Measurements from ENCODE around the gene SYAP1.
A peak's percentile ranks its signal among the peaks of the same experiment; 100 is the strongest.
"Not testable (repeated sequence)": the region's sequence is repeated elsewhere in the genome, so short reads cannot be mapped to it uniquely, and the experiment has no call there.

Gene SYAP1, protein sequence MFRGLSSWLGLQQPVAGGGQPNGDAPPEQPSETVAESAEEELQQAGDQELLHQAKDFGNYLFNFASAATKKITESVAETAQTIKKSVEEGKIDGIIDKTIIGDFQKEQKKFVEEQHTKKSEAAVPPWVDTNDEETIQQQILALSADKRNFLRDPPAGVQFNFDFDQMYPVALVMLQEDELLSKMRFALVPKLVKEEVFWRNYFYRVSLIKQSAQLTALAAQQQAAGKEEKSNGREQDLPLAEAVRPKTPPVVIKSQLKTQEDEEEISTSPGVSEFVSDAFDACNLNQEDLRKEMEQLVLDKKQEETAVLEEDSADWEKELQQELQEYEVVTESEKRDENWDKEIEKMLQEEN

DNA sequence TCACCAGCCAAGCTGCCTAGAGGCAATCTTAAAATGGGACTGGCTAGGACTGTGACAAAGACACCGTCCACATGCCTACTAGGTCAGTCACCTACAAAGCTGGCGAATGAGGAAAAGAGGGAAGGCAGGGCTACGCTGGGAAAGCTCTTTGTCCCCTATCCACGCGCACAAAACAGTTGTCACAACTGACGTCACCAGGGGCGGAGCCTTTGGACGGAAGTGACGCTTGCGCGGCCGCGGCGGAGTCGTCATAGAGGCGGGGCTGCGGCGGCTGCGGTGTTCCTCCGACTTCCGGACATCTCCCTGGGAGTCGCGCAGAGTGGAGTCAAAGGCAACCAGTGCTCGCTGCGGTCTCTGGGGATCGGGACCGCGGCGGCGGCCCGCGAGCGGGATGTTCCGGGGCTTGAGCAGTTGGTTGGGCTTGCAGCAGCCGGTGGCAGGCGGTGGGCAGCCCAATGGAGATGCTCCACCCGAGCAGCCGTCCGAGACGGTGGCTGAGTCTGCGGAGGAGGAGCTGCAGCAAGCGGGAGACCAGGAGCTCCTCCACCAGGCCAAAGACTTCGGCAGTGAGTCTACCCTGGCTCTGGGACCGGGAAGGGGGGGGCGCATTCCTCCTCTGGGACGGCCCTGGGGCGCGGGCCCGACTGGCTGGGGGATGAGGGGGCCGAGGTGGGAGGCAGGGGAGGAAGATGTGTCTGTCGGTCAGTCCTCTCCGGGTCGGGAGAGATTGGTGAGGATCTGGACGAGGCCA is at the start of gene SYAP1:
TSS of gene SYAP1 (plus strand) at position 279 of the 751 bp plus-strand sequence. CDS start at position 392, 113 bp downstream.
- DNase-seq = peak; percentile 85

DNA sequence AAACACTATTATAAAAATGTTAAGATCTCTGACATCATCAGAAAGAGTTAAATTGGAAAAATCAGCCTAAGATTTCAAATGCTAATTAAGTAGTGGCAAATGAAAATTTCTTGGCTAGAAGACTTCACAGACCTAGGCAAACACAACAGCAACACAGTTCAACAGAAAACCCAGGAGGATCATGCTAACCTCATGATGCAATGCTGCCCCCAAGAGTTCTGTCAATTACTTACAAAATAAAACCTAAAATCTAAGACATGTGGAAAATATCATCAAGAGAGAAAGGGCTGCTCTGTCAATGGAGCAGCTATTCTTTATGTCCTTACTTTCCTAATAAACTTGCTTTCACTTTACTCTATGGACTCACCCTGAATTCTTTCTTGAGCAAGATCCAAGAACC is 48.4 kb upstream of the SYAP1 start:
- DNase-seq = no peak

DNA sequence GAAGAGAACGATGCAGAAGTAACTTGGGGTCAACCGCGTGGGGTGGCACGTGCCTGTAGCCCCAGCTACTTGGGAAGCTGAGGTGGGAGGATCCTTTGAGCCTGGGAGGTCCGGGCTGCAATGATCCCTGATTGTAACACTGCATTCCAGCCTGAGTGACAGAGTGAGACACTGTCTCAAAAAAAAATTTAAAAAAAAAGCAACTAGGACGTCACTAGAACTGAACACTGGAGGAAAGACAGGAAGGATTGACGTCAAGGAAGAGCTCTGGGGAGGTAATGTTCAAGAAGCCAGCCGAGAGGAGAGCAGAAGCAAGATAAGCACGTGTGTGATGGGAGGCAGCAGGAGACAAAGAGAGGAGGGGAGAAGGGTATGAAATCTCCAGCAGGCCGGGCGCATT is 40.7 kb upstream of the SYAP1 start:
- no peak for DNase-seq

DNA sequence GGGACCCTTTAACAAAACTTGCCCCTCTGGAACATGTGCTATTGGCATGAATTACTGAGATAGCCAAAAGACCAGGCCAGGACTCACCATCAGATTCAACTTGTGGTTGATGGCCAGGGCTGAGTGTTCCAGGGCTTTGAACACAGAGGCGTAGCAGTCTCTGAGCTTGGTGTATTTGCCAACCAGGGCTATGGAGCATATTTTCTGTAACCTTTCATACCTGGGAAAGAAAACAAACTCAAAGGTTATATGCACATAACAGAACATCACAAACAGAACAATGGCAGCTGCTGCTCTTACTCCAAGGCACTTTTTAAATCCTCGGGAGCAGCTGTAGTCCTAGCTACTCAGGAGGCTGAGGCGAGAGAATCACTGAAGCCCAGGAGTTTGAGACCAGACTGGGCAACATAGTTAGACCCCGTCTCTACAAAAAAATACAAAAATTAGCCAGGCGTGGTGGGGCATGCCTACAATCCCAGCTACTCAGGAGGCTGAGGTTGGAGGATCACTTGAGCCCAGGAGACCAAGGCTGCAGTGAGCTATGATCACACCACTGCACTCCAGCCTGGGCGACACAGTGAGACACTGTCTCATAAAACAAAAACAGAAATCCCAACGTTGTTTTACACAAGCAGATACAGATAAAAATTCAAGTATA is 36.3 kb upstream of the SYAP1 start:
- DNase-seq = no peak

DNA sequence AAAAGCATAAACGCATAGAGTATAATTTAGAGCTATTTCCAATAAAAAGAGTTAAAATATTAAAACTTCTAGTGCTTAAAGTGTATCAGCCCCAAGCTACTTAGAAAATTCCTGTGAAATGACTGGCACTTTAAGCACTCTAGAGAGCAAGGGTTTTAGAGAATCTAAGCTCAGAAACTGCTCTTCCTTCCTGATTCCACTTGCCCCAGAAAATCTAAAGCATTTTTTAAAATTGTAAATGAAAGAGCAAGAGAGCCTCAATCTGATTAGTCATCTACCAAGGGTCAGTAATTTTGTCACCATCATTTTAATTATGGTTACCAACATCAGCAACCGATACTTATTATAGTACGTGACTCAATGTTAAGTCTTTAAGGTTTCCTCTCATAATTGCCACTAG is 31.9 kb upstream of the SYAP1 start:
- DNase-seq = no peak

DNA sequence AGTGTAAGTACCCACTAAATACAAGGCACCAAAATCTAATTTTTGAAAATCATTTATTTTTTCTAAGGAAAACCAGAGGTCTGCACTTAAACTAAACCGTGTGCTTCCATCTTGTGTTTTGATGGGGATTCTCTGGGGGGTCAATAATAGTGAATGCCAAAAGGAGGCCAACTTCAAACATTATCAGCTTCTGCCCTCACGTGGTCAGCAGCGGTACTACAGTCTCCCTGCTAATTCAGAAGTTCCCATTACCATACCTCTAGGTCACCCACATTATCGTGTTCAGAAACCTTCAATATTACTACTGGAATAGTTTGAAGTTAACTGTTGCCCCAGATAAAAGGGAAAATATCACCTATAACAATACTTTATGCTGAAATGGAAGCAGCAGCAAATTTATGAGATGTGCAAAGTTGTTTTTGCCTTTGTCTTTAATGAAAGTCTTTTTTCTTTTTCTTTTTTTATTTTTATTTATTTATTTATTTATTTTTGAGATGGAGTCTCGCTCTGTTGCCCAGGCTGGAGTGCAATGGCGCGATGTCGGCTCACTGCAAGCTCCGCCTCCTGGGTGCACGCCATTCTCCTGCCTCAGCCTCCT is 24.2 kb upstream of the SYAP1 start:
- no peak for DNase-seq

DNA sequence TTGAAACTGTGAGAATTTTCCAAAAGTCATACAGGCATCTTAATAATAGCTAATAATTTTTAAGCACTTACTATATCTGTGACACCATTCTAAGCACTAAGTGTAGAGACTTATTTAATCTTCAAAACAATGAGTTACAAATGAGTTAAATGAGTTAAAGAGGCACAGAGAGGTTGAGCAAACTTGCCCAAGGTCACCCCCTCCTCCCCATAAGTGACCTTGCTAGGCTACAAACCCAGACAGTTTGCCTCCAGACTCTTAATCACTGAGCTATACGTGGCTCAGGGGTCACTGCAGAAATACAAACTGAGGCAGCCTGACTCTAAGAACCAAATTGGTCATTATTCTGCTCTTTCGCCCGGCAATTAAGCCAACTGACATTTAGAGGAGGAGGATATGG is 22.5 kb upstream of the SYAP1 start:
- DNase-seq = no peak

DNA sequence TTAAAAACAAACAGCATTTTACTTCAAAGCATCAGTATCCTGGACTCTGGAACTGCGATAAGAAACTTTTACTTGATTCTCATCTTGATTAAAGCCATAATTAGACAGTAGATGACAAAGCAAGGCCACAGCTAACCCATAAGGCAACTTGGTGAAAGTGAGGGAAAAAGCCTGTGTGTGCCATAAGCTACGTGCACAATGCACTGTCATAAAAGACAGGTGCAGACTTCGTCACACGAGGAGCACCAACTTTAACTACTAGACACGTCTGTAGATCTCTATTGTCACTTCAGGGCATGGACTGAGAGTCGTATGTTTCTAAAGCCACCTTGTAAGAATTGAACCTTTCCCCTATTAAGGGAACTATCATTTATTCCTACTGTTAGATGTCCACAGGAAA is 20.0 kb upstream of the SYAP1 start:
- no peak for DNase-seq

DNA sequence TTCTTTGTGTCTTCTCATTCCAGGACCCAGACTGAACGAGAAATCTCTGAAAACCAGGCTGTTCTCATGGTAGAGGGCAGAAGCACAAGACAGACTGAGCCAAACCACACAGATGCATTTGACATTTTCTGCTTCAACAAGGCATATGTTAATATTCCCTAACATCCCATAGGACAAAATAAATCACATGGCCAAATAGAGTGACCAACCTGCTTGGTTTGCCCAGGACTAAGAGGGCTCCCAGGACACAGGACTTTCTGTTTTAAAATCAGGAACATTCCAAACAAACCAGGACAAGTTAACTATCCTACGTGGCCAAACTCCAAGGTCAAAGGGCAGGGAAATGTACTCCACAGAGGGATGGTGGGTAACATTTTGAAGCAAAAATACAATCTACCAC is 18.7 kb upstream of the SYAP1 start:
- DNase-seq = no peak

DNA sequence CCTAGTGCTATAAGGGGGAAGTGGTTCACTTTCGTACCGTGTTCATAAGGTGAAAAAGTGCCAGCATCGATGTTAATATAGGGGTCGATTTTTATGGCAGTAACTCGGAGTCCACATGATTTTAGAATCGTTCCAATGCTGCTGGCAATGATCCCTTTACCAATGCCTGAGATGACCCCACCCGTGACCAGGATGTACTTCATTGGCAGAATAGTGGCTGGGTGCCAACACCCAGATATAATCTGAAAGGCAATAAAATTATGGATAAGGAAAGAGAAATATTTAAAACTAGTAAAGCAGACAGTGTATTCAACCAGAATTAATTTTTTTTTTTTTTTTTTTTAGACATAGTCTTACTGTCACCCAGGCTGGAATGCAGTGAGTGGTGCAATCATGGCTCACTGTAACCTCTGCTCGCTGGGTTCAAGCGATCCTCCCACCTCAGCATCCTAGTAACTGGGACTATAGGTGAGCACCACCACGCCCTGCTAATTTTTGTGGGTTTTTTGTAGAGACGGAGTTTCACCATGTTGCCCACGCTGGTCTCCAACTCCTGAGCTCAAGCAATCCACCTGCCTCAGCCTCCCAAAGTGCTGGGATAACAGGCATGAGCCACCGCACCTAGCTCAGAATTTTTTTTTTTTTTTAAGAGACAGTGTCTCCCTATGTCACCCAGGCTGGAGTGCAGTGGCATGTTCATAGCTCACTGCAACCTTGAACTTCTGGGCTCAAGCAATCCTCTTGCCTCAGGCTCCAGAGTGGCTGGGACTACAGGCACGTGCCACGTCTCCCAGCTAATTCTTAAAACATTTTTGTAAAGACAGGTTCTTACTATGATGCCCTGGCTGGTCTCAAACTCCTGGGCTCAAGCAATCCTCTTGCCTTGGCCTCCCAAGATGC is 16.5 kb upstream of the SYAP1 start:
- no peak for DNase-seq

DNA sequence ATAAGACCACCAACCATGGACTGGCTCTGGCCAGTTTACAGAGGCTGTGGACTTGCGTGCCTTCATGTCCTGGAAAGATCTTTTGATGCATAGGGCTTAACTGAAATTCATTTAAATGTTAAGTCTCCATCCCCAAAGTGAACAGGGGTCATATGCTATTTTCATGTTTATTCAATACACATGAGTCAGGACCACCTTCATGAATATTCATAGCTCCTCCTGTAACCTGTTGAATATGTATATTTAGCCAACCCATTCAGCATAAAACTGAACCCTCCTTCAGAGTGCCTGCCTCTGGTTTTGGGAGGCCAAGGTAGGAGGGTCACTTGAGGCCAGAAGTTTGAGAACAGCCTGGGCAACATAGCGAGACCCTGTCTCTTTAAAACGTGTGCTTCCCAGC is 14.0 kb upstream of the SYAP1 start:
- no peak for DNase-seq

DNA sequence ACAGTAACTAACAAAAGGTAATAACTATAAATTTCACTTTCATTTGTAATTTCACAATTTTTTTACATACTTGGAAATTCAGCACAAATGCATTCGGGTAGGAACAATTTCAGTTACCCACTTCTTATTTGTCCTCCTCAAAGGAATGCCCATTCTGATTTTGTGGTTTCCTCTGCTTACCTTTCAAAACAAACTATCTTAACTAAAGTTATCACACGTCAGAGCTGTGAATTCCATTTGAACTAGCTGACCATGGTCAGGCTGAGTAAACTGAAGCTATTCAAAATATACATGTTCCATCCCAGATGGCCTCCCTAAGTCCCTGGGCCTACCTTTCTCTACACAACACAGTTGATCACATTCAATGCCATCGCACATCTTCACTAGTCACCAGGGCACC is 11.4 kb upstream of the SYAP1 start:
- DNase-seq = no peak

DNA sequence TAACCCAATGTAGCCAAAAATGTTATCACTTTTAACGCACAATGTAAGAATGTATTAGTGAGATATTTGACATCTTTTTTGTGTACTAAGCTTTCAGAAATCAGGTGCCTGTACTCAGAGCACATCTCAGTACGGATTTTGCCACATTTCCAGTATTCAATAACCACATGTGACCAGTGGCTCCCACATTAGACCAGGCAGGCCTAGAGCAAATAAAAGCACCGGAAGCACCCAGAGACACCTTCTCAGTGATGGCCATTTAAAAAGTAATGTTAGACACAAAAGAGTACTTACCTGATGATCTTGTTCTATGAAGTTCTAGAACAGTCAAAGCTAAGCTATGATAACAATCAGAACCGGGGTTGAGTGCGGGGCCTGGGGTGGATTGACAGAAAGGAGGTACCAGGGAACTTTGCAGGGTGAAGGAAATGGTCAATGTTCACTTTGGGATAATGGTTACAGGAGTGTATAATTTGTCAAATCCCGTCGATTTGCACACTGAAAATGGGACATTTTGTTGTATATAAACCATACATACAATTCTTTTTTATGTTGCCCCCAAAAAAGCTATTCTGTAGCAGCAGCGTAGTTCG is 8.1 kb upstream of the SYAP1 start:
- DNase-seq = no peak

DNA sequence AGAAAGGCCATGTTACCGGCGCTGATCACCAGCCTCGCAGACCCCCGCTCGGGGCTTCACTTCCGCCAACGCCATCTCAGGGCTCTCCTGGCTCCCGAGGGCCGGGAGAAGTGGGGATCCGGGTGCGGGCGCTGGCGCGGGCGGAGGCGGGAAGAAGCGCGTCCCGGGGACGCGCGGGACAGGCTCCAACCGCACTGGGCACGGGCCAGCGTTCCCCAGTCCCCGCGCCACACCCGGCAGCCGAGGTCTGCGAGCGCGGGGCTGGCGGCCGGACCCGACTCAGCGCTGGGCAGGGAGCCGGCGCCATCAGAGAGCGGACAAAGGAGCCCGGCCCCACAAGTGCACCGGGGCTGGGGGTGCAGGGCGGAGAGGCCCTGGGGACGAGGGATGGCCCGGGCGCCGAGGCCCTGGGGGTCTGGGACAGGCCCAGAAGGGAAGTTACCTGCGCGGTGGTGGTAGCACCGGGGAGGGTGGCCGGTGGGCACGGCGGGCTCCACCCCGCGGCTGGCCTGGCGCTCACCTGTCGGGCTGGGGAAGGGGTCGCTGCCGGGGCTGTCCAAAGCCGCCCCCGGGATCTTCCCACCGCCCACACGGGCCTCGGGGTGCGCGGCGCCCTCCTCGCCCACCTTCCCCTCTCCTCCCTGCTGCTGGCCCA is 7.4 kb upstream of the SYAP1 start:
- no peak for DNase-seq

DNA sequence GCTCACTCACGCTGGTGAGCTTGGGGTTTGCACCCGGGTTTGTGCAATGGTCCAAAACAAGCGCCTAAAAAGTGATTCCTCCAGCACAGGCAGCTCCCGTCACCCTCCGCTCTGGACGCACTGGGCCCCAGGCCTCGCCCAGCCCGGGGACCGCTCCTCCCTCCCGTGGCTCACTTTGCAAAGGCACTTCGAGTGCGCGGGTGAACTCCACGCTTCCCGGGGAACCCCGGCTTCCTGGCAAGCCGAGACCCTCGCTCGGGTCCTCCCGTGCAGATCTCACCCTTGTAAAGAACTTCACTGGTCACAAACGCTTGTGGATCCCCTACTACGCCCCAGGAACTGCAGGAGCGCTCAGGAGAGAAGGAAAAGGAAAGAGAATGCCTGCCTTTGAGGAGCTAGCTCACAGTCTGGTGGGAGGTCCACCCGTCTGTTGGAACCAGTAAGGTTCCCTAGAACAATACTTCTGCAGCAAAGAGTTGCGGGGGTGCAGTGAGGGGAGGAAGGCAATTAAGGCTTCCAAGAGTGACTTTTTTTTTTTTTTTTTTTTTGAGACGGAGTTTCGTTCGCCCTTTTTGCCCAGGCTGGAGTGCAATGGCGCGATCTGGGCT is 6.8 kb upstream of the SYAP1 start, which contains the start of gene CTPS2:
TSS of gene CTPS2 (minus strand) at position 122 of the 608 bp plus-strand sequence. CDS start 9,767 bp downstream, outside the sequence.
- peak; percentile 22 for DNase-seq

DNA sequence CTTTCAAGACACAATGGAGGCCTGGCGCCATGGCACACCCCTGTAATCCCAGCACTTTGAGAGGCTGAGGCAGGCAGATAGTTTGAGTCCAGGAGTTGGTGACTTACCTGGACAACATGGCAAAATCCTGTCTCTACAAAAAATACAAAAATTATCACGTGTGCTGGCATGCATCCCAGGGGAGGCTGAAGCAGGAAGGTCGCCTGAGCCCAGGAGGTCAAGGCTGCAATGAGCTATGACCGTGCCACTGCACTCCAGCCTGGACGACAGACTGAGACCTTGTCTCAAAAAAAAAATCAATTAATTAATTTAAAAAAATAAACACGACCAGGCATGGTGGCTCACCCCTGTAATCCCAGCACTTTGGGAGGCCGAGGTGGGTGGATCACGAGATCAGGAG is 4.9 kb upstream of the SYAP1 start:
- no peak for DNase-seq

DNA sequence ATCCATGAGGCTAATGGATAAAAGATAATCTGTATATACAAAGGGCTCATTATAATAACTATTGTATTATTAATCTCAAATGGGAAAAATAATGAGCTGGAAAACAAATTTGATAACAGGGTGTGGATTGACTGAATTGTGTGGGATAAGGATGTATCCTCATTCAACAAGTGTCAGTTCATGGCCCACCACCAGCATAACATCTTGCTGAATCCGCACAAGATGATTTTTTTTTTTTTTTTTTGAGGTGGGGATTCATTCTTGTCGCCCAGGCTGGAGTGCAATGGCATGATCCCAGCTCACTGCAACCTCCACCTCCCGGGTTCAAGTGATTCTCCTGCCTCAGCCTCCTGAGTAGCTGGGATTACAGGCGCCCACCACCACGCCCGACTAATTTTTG is 3.8 kb upstream of the SYAP1 start:
- DNase-seq = not testable (repeated sequence)

DNA sequence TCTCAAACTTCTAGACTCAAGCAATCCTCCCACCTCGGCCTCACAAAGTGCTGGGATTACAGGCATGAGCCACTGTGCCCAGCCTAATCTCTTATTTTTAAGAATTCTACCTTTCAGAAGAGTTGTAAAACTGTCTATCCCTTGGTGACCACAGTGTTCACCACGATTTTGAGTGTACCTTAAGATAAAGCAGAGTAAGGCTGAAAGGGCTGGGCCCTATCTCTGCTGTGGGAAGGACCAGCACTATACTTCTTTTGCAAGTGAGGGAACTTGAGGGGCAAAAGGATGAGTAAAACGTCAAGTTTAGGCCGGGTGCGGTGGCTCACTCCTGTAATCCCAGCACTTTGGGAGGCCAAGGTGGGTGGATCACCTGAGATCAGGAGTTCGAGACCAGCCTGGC is 3.0 kb upstream of the SYAP1 start:
- DNase-seq = not testable (repeated sequence)

DNA sequence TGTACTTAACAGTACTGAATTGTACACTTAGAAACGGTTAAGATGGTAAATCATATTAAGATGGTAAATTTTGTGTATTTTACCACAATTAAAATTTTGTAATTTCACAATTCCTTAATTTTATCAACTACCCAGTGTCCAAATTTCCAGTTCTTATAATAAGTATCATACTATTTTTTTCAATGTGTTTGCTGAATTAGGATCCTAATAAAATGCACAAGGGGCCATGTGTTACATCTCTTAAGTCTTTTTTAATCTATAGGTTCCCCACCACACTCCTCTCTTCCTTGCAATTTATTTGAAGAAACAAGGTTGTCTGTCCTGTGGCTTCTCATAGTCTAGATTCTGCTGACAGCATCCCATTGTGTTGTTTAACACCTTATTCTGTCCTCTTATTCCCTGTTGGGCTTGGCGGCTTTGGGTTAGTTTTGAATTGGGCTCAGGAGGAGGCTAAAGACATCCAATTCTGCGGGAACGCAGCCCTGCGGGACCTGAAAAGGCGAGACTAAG is 533 bp upstream of the SYAP1 start:
- no peak for DNase-seq

DNA sequence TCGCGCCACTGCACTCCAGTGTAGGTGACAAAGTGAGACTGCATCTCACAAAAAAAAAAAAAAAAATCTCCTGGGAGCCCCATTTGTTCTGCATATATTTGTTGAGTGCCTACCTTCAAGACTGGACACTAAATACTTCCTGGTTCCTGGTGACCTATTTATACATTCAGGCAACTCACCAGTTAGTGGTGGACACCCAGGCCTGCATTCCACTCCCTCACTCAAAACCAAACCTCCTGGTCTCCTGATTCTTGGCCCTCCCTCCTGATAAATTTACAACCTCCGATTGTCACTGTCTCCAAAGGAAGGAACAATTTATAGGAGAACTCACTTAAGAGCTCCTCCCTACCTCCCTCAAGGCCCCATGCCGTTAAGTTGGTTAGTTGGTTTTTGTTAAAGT is 3.1 kb downstream of the SYAP1 start:
- no peak for DNase-seq

DNA sequence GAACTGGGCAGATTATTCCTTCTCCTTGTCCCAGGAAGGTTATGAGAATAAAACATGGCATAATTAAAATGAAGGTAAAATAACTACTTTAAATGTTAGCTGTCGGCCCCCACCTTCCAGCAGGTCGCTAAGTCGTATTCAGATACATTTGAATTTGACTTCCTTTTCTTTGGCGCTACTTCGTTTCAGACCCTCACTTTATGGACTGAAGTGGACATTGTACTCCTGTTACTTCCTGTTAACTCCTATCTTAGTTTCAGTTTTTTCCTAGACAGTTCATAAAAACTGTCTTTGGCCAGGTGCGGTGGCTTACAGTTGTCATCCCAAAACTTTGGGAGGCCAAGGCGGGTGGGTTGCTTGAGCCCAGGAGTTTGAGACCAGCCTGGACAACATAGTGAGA is 5.7 kb downstream of the SYAP1 start:
- DNase-seq = no peak
